ENCODE data around the gene C19orf53. TPM values are rescaled to one million over a fixed set of nuclear protein-coding genes. Genes with fewer than 3 reads are reported as not detected.

Gene C19orf53
- total RNA-seq, 6 donors from 2014 or later, result 9.4 to 158 (median 96.5) TPM

DNA sequence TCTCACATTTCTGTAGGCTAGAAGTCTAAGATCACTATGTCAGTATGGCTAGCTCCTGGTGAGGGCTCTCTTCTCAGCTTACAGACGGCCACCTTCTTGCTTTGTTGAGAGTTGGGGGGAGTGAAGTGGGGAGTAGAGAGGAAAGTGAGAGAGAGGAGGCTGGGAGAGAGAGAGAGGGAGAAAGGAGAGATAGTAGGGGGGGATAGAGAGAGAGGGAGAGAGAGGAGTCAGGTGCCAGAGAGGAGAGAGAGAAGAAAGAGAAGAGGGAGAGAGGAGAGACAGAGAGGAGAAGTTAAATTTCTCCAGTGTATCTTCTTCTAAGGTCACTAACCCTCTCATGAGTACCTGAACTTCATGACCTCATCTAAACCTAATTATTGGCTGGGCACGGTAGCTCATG is 49.6 kb downstream of the C19orf53 start:
- Histone ChIP-seq H3K36me3 (peaks cover 0 to 57% (median 7%) of the 10 kb centered on the region in 4 donors), H3K27ac (no peak overlapping the region)
- 89 to 90% methylated on average over 2 of the region's 2 CpGs for WGBS, 2 donors

DNA sequence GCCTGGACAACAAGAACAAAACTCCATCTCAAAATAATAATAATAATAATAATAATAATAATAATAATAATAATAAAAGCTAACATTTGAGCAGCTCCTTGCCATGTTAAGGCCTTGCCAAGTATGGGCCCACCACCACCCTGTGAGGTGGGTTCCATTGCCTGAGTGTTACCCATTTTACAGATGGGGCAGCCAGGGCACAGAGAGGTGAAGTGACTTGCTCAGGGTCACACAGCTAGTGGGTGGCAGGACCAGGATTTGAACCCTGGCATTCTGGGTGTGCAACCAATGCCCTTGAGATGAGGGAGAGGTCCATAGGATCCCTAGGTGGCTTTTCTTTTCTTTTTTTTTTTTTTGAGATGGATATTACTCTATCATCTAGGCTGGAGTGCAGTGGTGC is 50.4 kb downstream of the C19orf53 start:
- DNase-seq (no peak), ATAC-seq (ENCODE audit: low FRiP score in 2 of 2) (no peak)
- H3K4me1 ChIP-seq, result peaks cover 0 to 3% (median 0%) of the 10 kb centered on the region in 4 donors
- H3K36me3 ChIP-seq, result peaks cover 0 to 59% (median 5%) of the 10 kb centered on the region in 4 donors
- TF ChIP-seq, protein P1, sequence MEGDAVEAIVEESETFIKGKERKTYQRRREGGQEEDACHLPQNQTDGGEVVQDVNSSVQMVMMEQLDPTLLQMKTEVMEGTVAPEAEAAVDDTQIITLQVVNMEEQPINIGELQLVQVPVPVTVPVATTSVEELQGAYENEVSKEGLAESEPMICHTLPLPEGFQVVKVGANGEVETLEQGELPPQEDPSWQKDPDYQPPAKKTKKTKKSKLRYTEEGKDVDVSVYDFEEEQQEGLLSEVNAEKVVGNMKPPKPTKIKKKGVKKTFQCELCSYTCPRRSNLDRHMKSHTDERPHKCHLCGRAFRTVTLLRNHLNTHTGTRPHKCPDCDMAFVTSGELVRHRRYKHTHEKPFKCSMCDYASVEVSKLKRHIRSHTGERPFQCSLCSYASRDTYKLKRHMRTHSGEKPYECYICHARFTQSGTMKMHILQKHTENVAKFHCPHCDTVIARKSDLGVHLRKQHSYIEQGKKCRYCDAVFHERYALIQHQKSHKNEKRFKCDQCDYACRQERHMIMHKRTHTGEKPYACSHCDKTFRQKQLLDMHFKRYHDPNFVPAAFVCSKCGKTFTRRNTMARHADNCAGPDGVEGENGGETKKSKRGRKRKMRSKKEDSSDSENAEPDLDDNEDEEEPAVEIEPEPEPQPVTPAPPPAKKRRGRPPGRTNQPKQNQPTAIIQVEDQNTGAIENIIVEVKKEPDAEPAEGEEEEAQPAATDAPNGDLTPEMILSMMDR (IDR thresholded peaks at IDR 0.05), result no peak
- no peaks in the 10 kb centered on the region for H3K9me3 ChIP-seq
- no peak overlapping the region for H3K4me3 ChIP-seq
- no peaks in the 10 kb centered on the region for H3K27me3 ChIP-seq
- no peak overlapping the region for H3K27ac ChIP-seq

More for the DNA sequence above, 49.6 kb downstream of the C19orf53 start:
- Histone ChIP-seq H3K4me1 (peaks cover 0 to 3% (median 0%) of the 10 kb centered on the region in 4 donors), H3K4me3 (no peak overlapping the region), H3K27me3 (no peaks in the 10 kb centered on the region), H3K9me3 (no peaks in the 10 kb centered on the region)
- no peak for TF ChIP-seq POLR2A (IDR thresholded peaks at IDR 0.05)
- no peak for TF ChIP-seq POLR2AphosphoS5 (IDR thresholded peaks at IDR 0.05)
- TF ChIP-seq, protein P1 (IDR thresholded peaks at IDR 0.05), result no peak
- no peak for TF ChIP-seq EP300 (IDR thresholded peaks at IDR 0.05)
- ATAC-seq (ENCODE audit: low FRiP score in 2 of 2) (no peak), DNase-seq (no peak)

DNA sequence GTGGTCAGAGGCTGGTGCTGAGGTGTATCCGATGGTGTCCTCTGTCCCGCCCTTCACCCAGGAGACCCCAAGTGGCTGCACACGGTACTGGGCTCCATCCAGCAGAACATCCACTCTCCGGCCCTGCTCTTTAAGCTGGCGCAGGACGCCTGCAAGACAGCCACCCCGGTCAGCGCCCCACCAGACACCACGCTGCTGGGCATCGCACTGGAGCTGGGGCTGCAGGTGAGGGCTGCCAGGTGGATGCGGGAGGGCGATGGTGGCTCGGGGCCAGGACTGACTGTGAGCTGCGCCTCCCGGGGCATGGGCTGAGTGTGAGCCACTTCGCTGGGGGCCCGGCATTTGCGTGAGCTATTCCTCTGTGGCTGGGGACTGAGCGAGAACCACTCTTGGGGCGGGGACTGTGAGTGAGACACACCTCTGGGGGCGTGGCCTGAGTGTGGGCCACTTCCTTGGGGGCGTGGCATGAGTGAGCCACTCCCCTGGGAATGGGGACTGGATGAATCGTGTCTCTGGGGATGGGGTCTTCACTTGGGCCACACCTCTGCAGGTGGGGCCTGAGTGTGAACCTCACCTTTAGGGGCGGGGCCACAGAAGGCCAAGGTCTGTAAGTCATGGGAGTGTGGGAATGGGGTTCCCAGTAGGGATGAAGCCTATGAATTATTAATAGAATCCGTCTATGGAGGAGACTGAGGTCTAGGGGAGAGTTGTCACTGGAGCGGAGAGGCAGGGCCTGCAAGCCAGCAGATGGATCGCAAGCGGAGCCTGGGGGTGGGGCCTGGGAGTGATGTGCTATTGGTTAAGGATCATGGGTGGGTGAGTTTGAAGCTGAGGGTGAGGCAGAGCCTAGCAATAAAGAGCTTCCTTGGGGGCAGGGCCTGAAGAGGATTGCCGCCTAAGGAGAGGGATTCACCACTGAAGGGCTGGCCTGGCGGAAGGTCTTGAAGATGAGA is 51.5 kb downstream of the C19orf53 start:
- peak in 1 of 2 donors; percentile 53 for ATAC-seq (ENCODE audit: low FRiP score in 2 of 2)

DNA sequence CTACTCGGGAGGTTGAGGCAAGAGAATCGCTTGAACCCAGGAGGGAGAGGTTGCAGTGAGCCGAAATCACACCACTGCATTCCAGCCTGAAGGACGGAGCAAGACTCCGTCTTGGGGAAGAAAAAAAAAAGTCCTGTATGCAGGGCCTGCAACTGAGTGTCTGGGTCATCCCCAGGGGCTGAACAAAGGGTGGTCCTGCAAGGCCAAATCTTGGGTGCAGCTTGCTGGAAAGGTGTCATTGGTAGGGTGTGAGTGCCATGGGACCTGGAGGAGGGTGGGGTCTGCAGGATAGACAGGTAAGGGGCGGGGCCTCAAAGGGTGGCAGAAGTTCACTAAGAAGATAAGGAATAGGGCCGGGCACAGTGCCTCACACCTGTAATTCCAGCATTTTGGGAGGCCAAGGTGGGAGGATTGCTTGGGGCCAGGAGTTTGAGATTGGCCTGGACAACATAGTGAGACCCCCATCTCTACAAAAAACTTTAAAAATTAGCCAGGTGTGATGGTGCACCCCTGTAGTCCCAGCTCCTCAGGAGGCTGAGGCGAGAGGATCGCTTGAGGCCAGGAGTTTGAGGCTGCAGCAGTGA is 52.5 kb downstream of the C19orf53 start:
- no peak for TF ChIP-seq EP300 (IDR thresholded peaks at IDR 0.05)
- no peak for TF ChIP-seq POLR2AphosphoS5 (IDR thresholded peaks at IDR 0.05)
- no peak for TF ChIP-seq POLR2A (IDR thresholded peaks at IDR 0.05)
- TF ChIP-seq, protein P1 (IDR thresholded peaks at IDR 0.05), result no peak
- no peak for ATAC-seq (ENCODE audit: low FRiP score in 2 of 2)
- Histone ChIP-seq H3K27me3 (no peaks in the 10 kb centered on the region), H3K9me3 (no peaks in the 10 kb centered on the region), H3K36me3 (peaks cover 0 to 63% (median 14%) of the 10 kb centered on the region in 4 donors), H3K27ac (no peak overlapping the region), H3K4me1 (peaks cover 0 to 3% (median 0%) of the 10 kb centered on the region in 4 donors), H3K4me3 (no peak overlapping the region)
- 94 to 99% methylated on average over 9 of the region's 9 CpGs for WGBS, 2 donors
- no peak for DNase-seq

More for the DNA sequence above, 51.5 kb downstream of the C19orf53 start:
- H3K9me3 ChIP-seq, result no peaks in the 10 kb centered on the region
- no peak overlapping the region for H3K4me3 ChIP-seq
- no peaks in the 10 kb centered on the region for H3K27me3 ChIP-seq
- H3K4me1 ChIP-seq, result peaks cover 0 to 3% (median 0%) of the 10 kb centered on the region in 4 donors
- H3K27ac ChIP-seq, result no peak overlapping the region
- peaks cover 0 to 61% (median 11%) of the 10 kb centered on the region in 4 donors for H3K36me3 ChIP-seq
- peak in 1 of 2 donors; percentile 81 for DNase-seq
- WGBS, 2 donors, result 89 to 90% methylated on average over 22 to 25 of the region's 30 CpGs
- TF ChIP-seq POLR2A (IDR thresholded peaks at IDR 0.05), result no peak
- TF ChIP-seq, protein P1 (IDR thresholded peaks at IDR 0.05), result peak in 1 of 6 experiments; percentile 27
- TF ChIP-seq POLR2AphosphoS5 (IDR thresholded peaks at IDR 0.05), result no peak
- TF ChIP-seq EP300 (IDR thresholded peaks at IDR 0.05), result no peak
